ENCODE data around the gene DAB1.

DNA sequence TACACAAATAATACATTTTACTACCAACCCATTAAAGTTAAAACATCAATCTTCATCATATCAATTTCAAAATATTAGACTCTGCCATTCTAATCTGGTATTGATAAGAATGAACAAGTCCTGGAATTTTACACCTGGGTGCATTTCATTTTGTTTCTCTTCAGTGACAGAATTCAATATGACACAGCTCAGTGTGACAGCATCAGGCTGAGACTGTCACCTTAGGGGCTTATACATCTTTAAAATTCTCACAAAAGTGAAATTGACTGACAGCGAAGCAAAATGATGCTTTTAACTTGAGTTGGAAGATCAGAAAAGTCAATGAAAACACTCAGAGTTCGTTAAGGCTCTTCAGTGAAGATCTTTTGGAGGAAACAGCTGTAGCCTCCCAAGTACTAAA lies 213.0 kb downstream of the DAB1 start:
- TF ChIP-seq, protein P1, sequence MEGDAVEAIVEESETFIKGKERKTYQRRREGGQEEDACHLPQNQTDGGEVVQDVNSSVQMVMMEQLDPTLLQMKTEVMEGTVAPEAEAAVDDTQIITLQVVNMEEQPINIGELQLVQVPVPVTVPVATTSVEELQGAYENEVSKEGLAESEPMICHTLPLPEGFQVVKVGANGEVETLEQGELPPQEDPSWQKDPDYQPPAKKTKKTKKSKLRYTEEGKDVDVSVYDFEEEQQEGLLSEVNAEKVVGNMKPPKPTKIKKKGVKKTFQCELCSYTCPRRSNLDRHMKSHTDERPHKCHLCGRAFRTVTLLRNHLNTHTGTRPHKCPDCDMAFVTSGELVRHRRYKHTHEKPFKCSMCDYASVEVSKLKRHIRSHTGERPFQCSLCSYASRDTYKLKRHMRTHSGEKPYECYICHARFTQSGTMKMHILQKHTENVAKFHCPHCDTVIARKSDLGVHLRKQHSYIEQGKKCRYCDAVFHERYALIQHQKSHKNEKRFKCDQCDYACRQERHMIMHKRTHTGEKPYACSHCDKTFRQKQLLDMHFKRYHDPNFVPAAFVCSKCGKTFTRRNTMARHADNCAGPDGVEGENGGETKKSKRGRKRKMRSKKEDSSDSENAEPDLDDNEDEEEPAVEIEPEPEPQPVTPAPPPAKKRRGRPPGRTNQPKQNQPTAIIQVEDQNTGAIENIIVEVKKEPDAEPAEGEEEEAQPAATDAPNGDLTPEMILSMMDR (IDR thresholded peaks at IDR 0.05; ENCODE audit: low read depth, low read length, poor library complexity, severe bottlenecking): no peak
- TF ChIP-seq EZH2phosphoT487 (IDR thresholded peaks at IDR 0.05; ENCODE audit: borderline replicate concordance, low read length): no peak

All from DOHH2 (cell line).